GM12878 (cell line): ENCODE results near the gene INSRR. TPM values are rescaled to one million over a fixed set of nuclear protein-coding genes. Genes with fewer than 3 reads are reported as not detected.

Source experiments
- ATF2 ChIP-seq: IDR thresholded peaks from 2 replicates; pipeline ENCODE4 v1.6.1; 2012; ENCODE audit warnings: low read length, inconsistent platforms
- CHD4 ChIP-seq: fragments of 200-600 bp; sonication (generic); IDR thresholded peaks from 2 replicates; pipeline ENCODE4 v1.6.1; 2016; ENCODE audit warnings: mild to moderate bottlenecking
- CREM ChIP-seq: IDR thresholded peaks from 2 replicates; pipeline ENCODE4 v1.6.1; 2014; ENCODE audit warnings: antibody characterized with exemption, low read depth
- GABPA ChIP-seq: IDR thresholded peaks from 2 replicates; pipeline ENCODE4 v1.6.1; 2014; ENCODE audit warnings: antibody characterized with exemption, low read depth, mild to moderate bottlenecking, inconsistent platforms
- JUNB ChIP-seq: IDR thresholded peaks from 2 replicates; pipeline ENCODE4 v1.6.1; 2016; ENCODE audit warnings: antibody characterized with exemption, mild to moderate bottlenecking
- NRF1 ChIP-seq: conservative IDR thresholded peaks from 2 replicates; pipeline ENCODE4 v1.6.1; 2011; ENCODE audit warnings: mild to moderate bottlenecking, low read depth, low read length, improper control_type of control experiment
- POU2F2 ChIP-seq: IDR thresholded peaks from 3 replicates; pipeline ENCODE4 v1.6.1; 2011; ENCODE audit warnings: low read depth, mild to moderate bottlenecking, low read length, borderline replicate concordance
- RAD21 ChIP-seq: IDR thresholded peaks from 2 replicates; pipeline ENCODE4 v1.6.1; 2011; ENCODE audit warnings: mild to moderate bottlenecking, low read depth, low read length, moderate library complexity; ENCODE audit not compliant: insufficient read depth
- REST ChIP-seq: IDR thresholded peaks from 2 replicates; pipeline ENCODE4 v1.6.1; 2012; ENCODE audit warnings: mild to moderate bottlenecking, low read depth, low read length
- SMAD1 ChIP-seq: fragments of 450-650 bp; IDR thresholded peaks from 2 replicates; pipeline ENCODE4 v1.6.1; 2018; ENCODE audit warnings: mild to moderate bottlenecking, low read depth; ENCODE audit not compliant: partially characterized antibody
- SMARCA5 ChIP-seq: fragments of 450-650 bp; IDR thresholded peaks from 2 replicates; pipeline ENCODE4 v1.6.1; 2017; ENCODE audit warnings: mild to moderate bottlenecking
- STAT1 ChIP-seq: fragments of 450-650 bp; conservative IDR thresholded peaks from 2 replicates; pipeline ENCODE4 v1.6.1; 2014; ENCODE audit warnings: antibody characterized with exemption, mild to moderate bottlenecking
- TCF3 ChIP-seq: IDR thresholded peaks from 2 replicates; pipeline ENCODE4 v1.6.1; 2012; ENCODE audit warnings: low read depth, mild to moderate bottlenecking, low read length, borderline replicate concordance; ENCODE audit not compliant: insufficient read depth
- ZNF384 ChIP-seq: IDR thresholded peaks from 2 replicates; pipeline ENCODE4 v1.6.1; 2012; ENCODE audit warnings: low read depth, mild to moderate bottlenecking, low read length, improper control_type of control experiment, borderline replicate concordance
- ZNF592 ChIP-seq: fragments of 450-650 bp; IDR thresholded peaks from 2 replicates; pipeline ENCODE4 v1.6.1; 2017; ENCODE audit warnings: mild to moderate bottlenecking, moderate library complexity
- polyA plus RNA-seq, 11 experiments: library from polyadenylated mRNA; depleted of rRNA in 4 of 11; unstranded in 6 of 11; stranded (reverse) in 5 of 11; fragments of >200 nt; fragmentation: Nextera tagmentation in 4 of 11; fragmentation: Illumina TruSeq in 1 of 11; extraction: Ambion mirVana in 4 of 11; extraction: Trizol in 1 of 11; gene quantifications; 1 replicate in 1 of 11; 2 replicates in 10 of 11; pipeline versions ENCODE4 v1.2.1 to v1.2.3, GENCODE V29; 2011 to 2016; ENCODE audit warnings: inconsistent platforms in 2 of 11, missing spikeins in 2 of 11, low read depth in 1 of 11
- total RNA-seq, 4 experiments: library from RNA; depleted of rRNA in 3 of 4; stranded (reverse); fragments of >200 nt in 3 of 4; fragmentation: Illumina TruSeq in 1 of 4; extraction: Trizol in 1 of 4; gene quantifications; 2 replicates each; pipeline versions ENCODE4 v1.2.1 to v1.2.3, GENCODE V29; 2013 to 2021
- TF ChIP-seq, protein P1 (sequence below): IDR thresholded peaks from 2 replicates; pipeline ENCODE4 v1.6.1; 2012; ENCODE audit warnings: improper control_type of control experiment, low read depth, low read length; ENCODE audit not compliant: insufficient replicate concordance

The INSRR gene
- total and polyA plus RNA-seq, 10 of the 15 experiments (the other 5 are each of a cell fraction or from before 2014, with no cell fraction given) = 0.01 TPM; not detected in 9

GRCh38 chr1:156836041-156836654 lies 22.8 kb downstream of the INSRR start (continued):
- TF ChIP-seq ZNF592 (no peak), TCF3 (peak; percentile 90), JUNB (peak; percentile 93), POU2F2 (0 out of 3 replicates have a peak, but pooled peaks have one; percentile 13), ATF2 (no peak; the same call in 1 of the 2 replicates), SMAD1 (no peak), ZNF384 (no peak), CREM (peak; percentile 90), REST (no peak), SMARCA5 (no peak), CHD4 (no peak), RAD21 (no peak), STAT1 (no peak), NRF1 (no peak), GABPA (no peak)
- TF ChIP-seq, protein P1, sequence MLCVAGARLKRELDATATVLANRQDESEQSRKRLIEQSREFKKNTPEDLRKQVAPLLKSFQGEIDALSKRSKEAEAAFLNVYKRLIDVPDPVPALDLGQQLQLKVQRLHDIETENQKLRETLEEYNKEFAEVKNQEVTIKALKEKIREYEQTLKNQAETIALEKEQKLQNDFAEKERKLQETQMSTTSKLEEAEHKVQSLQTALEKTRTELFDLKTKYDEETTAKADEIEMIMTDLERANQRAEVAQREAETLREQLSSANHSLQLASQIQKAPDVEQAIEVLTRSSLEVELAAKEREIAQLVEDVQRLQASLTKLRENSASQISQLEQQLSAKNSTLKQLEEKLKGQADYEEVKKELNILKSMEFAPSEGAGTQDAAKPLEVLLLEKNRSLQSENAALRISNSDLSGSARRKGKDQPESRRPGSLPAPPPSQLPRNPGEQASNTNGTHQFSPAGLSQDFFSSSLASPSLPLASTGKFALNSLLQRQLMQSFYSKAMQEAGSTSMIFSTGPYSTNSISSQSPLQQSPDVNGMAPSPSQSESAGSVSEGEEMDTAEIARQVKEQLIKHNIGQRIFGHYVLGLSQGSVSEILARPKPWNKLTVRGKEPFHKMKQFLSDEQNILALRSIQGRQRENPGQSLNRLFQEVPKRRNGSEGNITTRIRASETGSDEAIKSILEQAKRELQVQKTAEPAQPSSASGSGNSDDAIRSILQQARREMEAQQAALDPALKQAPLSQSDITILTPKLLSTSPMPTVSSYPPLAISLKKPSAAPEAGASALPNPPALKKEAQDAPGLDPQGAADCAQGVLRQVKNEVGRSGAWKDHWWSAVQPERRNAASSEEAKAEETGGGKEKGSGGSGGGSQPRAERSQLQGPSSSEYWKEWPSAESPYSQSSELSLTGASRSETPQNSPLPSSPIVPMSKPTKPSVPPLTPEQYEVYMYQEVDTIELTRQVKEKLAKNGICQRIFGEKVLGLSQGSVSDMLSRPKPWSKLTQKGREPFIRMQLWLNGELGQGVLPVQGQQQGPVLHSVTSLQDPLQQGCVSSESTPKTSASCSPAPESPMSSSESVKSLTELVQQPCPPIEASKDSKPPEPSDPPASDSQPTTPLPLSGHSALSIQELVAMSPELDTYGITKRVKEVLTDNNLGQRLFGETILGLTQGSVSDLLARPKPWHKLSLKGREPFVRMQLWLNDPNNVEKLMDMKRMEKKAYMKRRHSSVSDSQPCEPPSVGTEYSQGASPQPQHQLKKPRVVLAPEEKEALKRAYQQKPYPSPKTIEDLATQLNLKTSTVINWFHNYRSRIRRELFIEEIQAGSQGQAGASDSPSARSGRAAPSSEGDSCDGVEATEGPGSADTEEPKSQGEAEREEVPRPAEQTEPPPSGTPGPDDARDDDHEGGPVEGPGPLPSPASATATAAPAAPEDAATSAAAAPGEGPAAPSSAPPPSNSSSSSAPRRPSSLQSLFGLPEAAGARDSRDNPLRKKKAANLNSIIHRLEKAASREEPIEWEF = no peak
